Gastroesophageal sphincter (tissue), 3 donors: Measurements from ENCODE around the gene METRNL.
"Not testable (repeated sequence)": the region's sequence is repeated elsewhere in the genome, so short reads cannot be mapped to it uniquely, and the experiment has no call there.

ENCODE experiments used
- CTCF ChIP-seq, 4 experiments: fragments of 200-600 bp in 2 of 4; fragments of 450-650 bp in 2 of 4; sonication (generic) in 1 of 4; IDR thresholded peaks; one replicate each; pipeline ENCODE4 v1.5.1; 2017 to 2019; ENCODE audit warnings: antibody characterized with exemption in 4 of 4, mild to moderate bottlenecking in 2 of 4, moderate library complexity in 2 of 4
- EP300 ChIP-seq: sonication (generic); formaldehyde crosslinking; IDR thresholded peaks from one replicate; pipeline ENCODE4 v1.6.1; 2017; ENCODE audit warnings: antibody characterized with exemption, mild to moderate bottlenecking
- POLR2A ChIP-seq, 2 donors: fragments of 450-650 bp; IDR thresholded peaks; one replicate each; pipeline ENCODE4 v1.6.1; 2017; ENCODE audit warnings: antibody characterized with exemption in 2 of 2, mild to moderate bottlenecking in 2 of 2, moderate library complexity in 1 of 2

GRCh38 chr17:83055176-83055575 is 24.2 kb upstream of the METRNL start:
- not testable (repeated sequence) for TF ChIP-seq CTCF (IDR thresholded peaks at IDR 0.05); POLR2A (IDR thresholded peaks at IDR 0.05); EP300
